GM12874 (cell line): ENCODE measurements around the gene EXOC2.

Source experiments
- TF ChIP-seq, protein P1 (sequence below): IDR thresholded peaks from 2 replicates; pipeline ENCODE4 v1.5.1; 2011; ENCODE audit warnings: low read depth, mild to moderate bottlenecking, control low read depth, low read length, moderate library complexity; ENCODE audit not compliant: insufficient read depth

The EXOC2 gene

DNA sequence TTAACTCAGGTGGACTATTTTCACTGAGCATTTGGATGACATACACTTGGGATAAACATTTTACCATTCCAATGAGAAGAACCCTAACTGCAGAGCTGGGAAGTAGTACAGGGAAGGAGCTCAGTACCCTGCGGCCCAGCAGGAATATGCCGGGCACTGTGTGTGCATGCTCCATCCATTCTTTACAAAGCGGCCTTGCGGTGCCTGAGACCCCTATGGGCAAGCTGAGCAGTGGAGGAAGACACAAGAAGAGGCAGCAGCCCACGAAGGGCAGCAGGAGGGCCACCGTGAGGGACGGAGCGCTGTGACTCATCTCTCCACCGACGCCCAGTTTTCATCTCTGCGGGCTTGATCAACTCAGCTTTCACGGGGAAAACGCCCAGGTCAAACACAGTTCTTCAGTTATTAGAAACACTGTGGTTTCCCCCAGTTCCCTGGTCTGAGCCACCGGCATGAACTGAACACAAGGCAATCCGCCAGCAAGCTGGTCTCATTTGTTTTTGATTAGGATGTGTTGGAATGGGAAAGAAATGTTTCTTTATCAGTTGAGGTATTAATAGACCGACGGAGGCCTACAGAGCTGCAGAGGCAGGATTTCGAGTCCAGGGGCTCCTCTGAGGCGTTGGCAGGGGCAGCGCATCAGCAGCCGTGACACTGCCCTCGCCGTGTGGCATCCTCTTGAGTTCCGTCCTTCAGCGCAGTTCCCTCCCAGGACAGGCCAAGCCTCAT is 256.5 kb downstream of the EXOC2 start:
- TF ChIP-seq, protein P1, sequence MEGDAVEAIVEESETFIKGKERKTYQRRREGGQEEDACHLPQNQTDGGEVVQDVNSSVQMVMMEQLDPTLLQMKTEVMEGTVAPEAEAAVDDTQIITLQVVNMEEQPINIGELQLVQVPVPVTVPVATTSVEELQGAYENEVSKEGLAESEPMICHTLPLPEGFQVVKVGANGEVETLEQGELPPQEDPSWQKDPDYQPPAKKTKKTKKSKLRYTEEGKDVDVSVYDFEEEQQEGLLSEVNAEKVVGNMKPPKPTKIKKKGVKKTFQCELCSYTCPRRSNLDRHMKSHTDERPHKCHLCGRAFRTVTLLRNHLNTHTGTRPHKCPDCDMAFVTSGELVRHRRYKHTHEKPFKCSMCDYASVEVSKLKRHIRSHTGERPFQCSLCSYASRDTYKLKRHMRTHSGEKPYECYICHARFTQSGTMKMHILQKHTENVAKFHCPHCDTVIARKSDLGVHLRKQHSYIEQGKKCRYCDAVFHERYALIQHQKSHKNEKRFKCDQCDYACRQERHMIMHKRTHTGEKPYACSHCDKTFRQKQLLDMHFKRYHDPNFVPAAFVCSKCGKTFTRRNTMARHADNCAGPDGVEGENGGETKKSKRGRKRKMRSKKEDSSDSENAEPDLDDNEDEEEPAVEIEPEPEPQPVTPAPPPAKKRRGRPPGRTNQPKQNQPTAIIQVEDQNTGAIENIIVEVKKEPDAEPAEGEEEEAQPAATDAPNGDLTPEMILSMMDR = no peak

DNA sequence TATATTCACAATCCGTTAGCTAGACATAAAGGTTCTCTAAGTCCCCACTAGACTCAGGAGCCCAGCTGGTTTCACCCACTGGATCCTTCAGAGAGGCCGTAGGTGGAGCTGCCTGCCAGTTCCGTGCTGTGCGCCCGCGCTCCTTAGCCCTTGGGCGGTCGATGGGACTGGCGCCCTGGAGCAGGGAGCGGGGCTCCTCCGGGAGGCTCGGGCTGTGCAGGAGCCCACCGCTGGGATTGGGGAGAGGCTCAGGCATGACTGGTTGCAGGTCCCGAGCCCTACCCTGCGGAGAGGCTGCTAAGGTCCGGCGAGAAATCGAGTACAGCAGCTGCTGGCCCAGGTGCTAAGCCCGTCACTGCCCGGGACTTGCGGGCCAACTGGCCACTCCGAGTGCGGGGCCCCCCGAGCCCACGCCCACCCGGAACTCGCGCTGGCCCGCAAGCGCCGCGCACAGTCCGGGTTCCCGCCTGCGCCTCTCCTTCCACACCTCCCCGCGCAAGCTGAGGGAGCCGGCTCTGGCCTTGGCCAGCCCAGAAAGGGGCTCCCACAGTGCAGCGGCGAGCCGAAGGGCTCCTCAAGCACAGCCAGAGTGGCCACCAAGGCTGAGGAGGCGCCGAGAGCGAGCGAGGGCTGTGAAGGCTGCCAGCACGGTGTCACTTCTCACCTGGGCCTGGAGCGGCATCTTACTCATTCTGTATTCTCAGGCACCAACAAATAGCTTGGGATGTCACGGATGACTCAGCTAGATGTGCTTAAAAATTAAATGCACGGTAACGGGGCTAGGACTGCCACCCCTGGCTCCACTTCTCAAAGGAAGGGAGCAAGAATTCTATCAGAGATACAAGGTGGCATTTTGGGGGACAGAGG is 257.3 kb downstream of the EXOC2 start:
- TF ChIP-seq, protein P1 = no peak
